Measurements from ENCODE around the gene AHCY.

GRCh38 chr20:34246126-34246626, 57.0 kb downstream of the AHCY start:
- TF ChIP-seq CTCF (conservative IDR thresholded peaks at IDR 0.05; ENCODE audit: low read depth, low read length): no peak
- TF ChIP-seq ELK1 (IDR thresholded peaks at IDR 0.05; ENCODE audit: borderline replicate concordance, low read depth, low read length): no peak
- no peak for TF ChIP-seq MAZ (IDR thresholded peaks at IDR 0.05; ENCODE audit: borderline replicate concordance, low read depth, low read length)
- TF ChIP-seq RFX5 (IDR thresholded peaks at IDR 0.05; ENCODE audit: low read depth, low read length): no peak
- no peak for TF ChIP-seq USF2 (IDR thresholded peaks at IDR 0.05; ENCODE audit: low read depth, low read length)
- no peak for TF ChIP-seq POLR2A (IDR thresholded peaks at IDR 0.05; ENCODE audit: low read depth, low read length)
- TF ChIP-seq RCOR1 (IDR thresholded peaks at IDR 0.05; ENCODE audit: insufficient replicate concordance, low read length): no peak
- TF ChIP-seq MAFK (IDR thresholded peaks at IDR 0.05; ENCODE audit: low read depth, low read length): no peak
- TF ChIP-seq MXI1 (IDR thresholded peaks at IDR 0.05; ENCODE audit: borderline replicate concordance, low read depth, low read length): no peak
- TF ChIP-seq SMC3 (IDR thresholded peaks at IDR 0.05; ENCODE audit: low read depth, low read length): no peak
- no peak for TF ChIP-seq RAD21 (IDR thresholded peaks at IDR 0.05; ENCODE audit: low read length)

Measured in IMR-90 (cell line).